Gastrocnemius medialis (tissue), 4 donors: Measurements from ENCODE around the gene NSMCE1. TPM values are rescaled to one million over a fixed set of nuclear protein-coding genes. Genes with fewer than 3 reads are reported as not detected.

Source experiments
- ATAC-seq, 2 donors: fragments of 150-250 bp; one replicate each; pipeline ENCODE4 v1.9.1; 2016
- DNase-seq, 2 donors: peaks; one replicate each; pipeline ENCODE4 v3.0.0-alpha.2; 2019
- H3K27ac ChIP-seq, 4 donors: fragments of 200-600 bp; sonication (generic); 1 replicate in 1 of 4; 2 replicates in 3 of 4; pipeline ENCODE4 v1.5.1; 2016 to 2018; ENCODE audit warnings: mild to moderate bottlenecking in 2 of 4, moderate library complexity in 1 of 4
- H3K27me3 ChIP-seq, 3 donors: fragments of 200-600 bp; sonication (generic) in 2 of 3; 1 replicate in 1 of 3; 2 replicates in 2 of 3; pipeline versions ENCODE4 v1.5.1 to v1.6.0; 2016 to 2019; ENCODE audit warnings: mild to moderate bottlenecking in 1 of 3, moderate library complexity in 1 of 3
- H3K36me3 ChIP-seq, 2 donors: fragments of 200-600 bp; sonication (generic) in 1 of 2; one replicate each; pipeline ENCODE4 v1.5.1; 2017 to 2018
- H3K4me1 ChIP-seq, 2 donors: fragments of 200-600 bp; sonication (generic) in 1 of 2; one replicate each; pipeline ENCODE4 v1.5.1; 2016 to 2017; ENCODE audit warnings: mild to moderate bottlenecking in 2 of 2
- H3K4me3 ChIP-seq, 4 donors: fragments of 200-600 bp; sonication (generic) in 3 of 4; 1 replicate in 1 of 4; 2 replicates in 3 of 4; pipeline ENCODE4 v1.5.1; 2016 to 2019; ENCODE audit warnings: mild to moderate bottlenecking in 2 of 4
- H3K9me3 ChIP-seq, 3 donors: fragments of 200-600 bp; sonication (generic) in 2 of 3; 1 replicate in 1 of 3; 2 replicates in 2 of 3; pipeline ENCODE4 v1.5.1; 2016 to 2019
- CTCF ChIP-seq, 5 experiments: fragments of 450-650 bp in 3 of 5; fragments of 200-600 bp in 2 of 5; sonication (generic) in 2 of 5; IDR thresholded peaks in 4 of 5; conservative IDR thresholded peaks in 1 of 5; 1 replicate in 4 of 5; 2 replicates in 1 of 5; pipeline ENCODE4 v1.5.1; 2016 to 2019; ENCODE audit warnings: antibody characterized with exemption in 5 of 5, mild to moderate bottlenecking in 3 of 5, moderate library complexity in 3 of 5
- POLR2A ChIP-seq, 2 donors: fragments of 450-650 bp; IDR thresholded peaks; one replicate each; pipeline ENCODE4 v1.6.1; 2017; ENCODE audit warnings: antibody characterized with exemption in 2 of 2, mild to moderate bottlenecking in 2 of 2, moderate library complexity in 2 of 2
- in situ Hi-C, 4 donors: fragments of 200-750 bp; cut with MboI; loops; one replicate each; pipeline versions ENCODE4 v1.15.0 to v1.8.0; 2017; ENCODE audit warnings: low sequenced_read_pairs in 4 of 4
- intact Hi-C: fragments of 100-400 bp; cut with DNase I; formaldehyde crosslinking; loops from one replicate; pipeline ENCODE4 v1.15.1; 2023; ENCODE audit warnings: low total_unique reads
- total RNA-seq, 4 donors: library from RNA; depleted of rRNA; stranded (reverse); fragments of >200 nt; gene quantifications; one replicate each; pipeline versions ENCODE4 v1.1.0 to v1.2.3, GENCODE V29; 2016

Gene NSMCE1
- total RNA-seq, 4 donors from 2014 or later, result 20.2 to 29.1 (median 22.0) TPM

- in situ Hi-C loops (loop anchor here in 1 of 4 donors (25.0 kb wide), 1 partner anchor 126 kb away; no protein-coding TSS in a partner anchor), intact Hi-C loops (loop anchor here (5.0 kb wide), 1 partner anchor 81 kb away; no protein-coding TSS in a partner anchor)
- H3K36me3 ChIP-seq, result peaks cover 0 to 9% of the 10 kb centered on the region in 2 donors
- TF ChIP-seq POLR2A (IDR thresholded peaks at IDR 0.05), result no peak
- no peaks in the 10 kb centered on the region for H3K9me3 ChIP-seq
- H3K4me1 ChIP-seq, result peaks cover 5 to 16% of the 10 kb centered on the region in 2 donors
- no peaks in the 10 kb centered on the region for H3K27me3 ChIP-seq
- peak overlapping the region; percentile 18 to 68 (median 48) for H3K27ac ChIP-seq
- no peak overlapping the region for H3K4me3 ChIP-seq
- no peak for ATAC-seq
- DNase-seq, result no peak
Measured at GRCh38 chr16:27236635-27237218, 31.8 kb downstream of the NSMCE1 start.

GRCh38 chr16:27235938-27236245 is 32.7 kb downstream of the NSMCE1 start:
- TF ChIP-seq POLR2A (IDR thresholded peaks at IDR 0.05) (no peak), CTCF (IDR thresholded peaks at IDR 0.05 in 4 of 5, conservative IDR thresholded peaks at IDR 0.05 in 1 of 5) (no peak)
- ATAC-seq (no peak), DNase-seq (no peak)
- Histone ChIP-seq H3K4me3 (no peak overlapping the region), H3K4me1 (peaks cover 5 to 16% of the 10 kb centered on the region in 2 donors), H3K27me3 (no peaks in the 10 kb centered on the region), H3K36me3 (peaks cover 0 to 9% of the 10 kb centered on the region in 2 donors), H3K9me3 (no peaks in the 10 kb centered on the region), H3K27ac (peak overlapping the region; percentile 52 to 64 (median 61))
- intact Hi-C loops, result loop anchor here (1.0 to 5.0 kb wide), 2 partner anchors 81 to 132 kb away; no protein-coding TSS in a partner anchor
- in situ Hi-C loops, result loop anchor here in 1 of 4 donors (25.0 kb wide), 1 partner anchor 126 kb away; no protein-coding TSS in a partner anchor

- Histone ChIP-seq H3K4me1 (peaks cover 5 to 16% of the 10 kb centered on the region in 2 donors), H3K27ac (peak overlapping the region; percentile 52 to 64 (median 61)), H3K4me3 (no peak overlapping the region), H3K27me3 (no peaks in the 10 kb centered on the region), H3K36me3 (peaks cover 0 to 9% of the 10 kb centered on the region in 2 donors), H3K9me3 (no peaks in the 10 kb centered on the region)
- in situ Hi-C loops, result loop anchor here in 1 of 4 donors (25.0 kb wide), 1 partner anchor 127 kb away; no protein-coding TSS in a partner anchor
- intact Hi-C loops, result loop anchor here (1.0 to 5.0 kb wide), 2 partner anchors 82 to 133 kb away; no protein-coding TSS in a partner anchor
- TF ChIP-seq CTCF (IDR thresholded peaks at IDR 0.05 in 4 of 5, conservative IDR thresholded peaks at IDR 0.05 in 1 of 5) (peak; percentile 37 to 77 (median 58)), POLR2A (IDR thresholded peaks at IDR 0.05) (peak in 1 of 2 donors; percentile 21)
- peak; percentile 73 to 75 for DNase-seq
- peak; percentile 72 to 81 for ATAC-seq
Measured at GRCh38 chr16:27235055-27235937, 33.3 kb downstream of the NSMCE1 start.

GRCh38 chr16:27234603-27235002 is 34.0 kb downstream of the NSMCE1 start:
- ATAC-seq (no peak), DNase-seq (no peak)
- peaks cover 10 to 23% of the 10 kb centered on the region in 2 donors for H3K4me1 ChIP-seq
- H3K27ac ChIP-seq, result peak overlapping the region in 3 of 4 donors; percentile 23 to 63 (median 52)
- in situ Hi-C loops, result loop anchor here in 2 of 4 donors (5.0 to 25.0 kb wide), 2 partner anchors 128 kb away; no protein-coding TSS in a partner anchor
- intact Hi-C loops, result loop anchor here (1.0 to 5.0 kb wide), 2 partner anchors 83 to 134 kb away; no protein-coding TSS in a partner anchor
- no peak for TF ChIP-seq CTCF (IDR thresholded peaks at IDR 0.05 in 4 of 5, conservative IDR thresholded peaks at IDR 0.05 in 1 of 5)
- TF ChIP-seq POLR2A (IDR thresholded peaks at IDR 0.05), result no peak
- no peak overlapping the region for H3K4me3 ChIP-seq
- H3K36me3 ChIP-seq, result peaks cover 0 to 9% of the 10 kb centered on the region in 2 donors
- no peaks in the 10 kb centered on the region for H3K9me3 ChIP-seq
- H3K27me3 ChIP-seq, result no peaks in the 10 kb centered on the region
